ENCODE data around the gene TPSAB1.
A peak's percentile ranks its signal among the peaks of the same experiment; 100 is the strongest.
"Not testable (repeated sequence)": the region's sequence is repeated elsewhere in the genome, so short reads cannot be mapped to it uniquely, and the experiment has no call there.

The TPSAB1 gene

DNA sequence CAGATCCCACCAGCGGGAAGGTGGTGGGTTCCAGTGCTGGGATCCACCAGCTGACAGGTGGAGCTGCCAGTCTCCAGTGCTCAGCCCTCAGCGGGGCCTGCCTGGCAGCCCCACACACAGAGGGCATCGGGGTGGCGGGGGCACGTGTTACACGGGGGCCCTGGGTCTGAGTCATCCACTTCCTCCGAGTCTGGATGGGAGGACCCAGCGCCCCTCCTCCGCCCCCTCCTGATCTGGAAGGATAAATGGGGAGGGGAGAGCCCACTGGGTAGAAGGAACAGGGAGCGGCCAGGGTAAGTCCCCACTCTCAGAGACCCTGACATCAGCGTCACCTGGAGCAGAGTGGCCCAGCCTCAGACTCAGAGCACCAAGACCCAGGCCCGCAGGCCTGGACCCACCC lies at the start of gene TPSAB1:
TSS of gene TPSAB1 (plus strand) at position 270 of the 400 bp plus-strand sequence. CDS start 234 bp downstream, outside the sequence.
- not testable (repeated sequence) for DNase-seq

DNA sequence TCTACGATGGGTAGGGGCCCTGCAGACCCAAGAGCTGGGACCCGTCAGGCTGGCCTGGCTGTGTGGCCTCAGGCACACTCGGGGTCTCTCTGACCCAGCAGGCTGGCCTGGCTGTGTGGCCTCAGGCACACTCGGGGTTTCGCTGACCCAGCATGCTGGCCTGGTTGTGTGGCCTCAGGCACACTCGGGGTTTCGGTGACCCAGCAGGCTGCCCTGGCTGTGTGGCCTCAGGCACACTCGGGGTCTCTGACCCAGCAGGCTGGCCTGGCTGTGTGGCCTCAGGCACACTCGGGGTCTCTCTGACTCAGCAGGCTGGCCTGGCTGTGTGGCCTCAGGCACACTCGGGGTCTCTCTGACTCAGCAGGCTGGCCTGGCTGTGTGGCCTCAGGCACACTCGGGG lies 49.7 kb upstream of the TPSAB1 start:
- not testable (repeated sequence) for DNase-seq

DNA sequence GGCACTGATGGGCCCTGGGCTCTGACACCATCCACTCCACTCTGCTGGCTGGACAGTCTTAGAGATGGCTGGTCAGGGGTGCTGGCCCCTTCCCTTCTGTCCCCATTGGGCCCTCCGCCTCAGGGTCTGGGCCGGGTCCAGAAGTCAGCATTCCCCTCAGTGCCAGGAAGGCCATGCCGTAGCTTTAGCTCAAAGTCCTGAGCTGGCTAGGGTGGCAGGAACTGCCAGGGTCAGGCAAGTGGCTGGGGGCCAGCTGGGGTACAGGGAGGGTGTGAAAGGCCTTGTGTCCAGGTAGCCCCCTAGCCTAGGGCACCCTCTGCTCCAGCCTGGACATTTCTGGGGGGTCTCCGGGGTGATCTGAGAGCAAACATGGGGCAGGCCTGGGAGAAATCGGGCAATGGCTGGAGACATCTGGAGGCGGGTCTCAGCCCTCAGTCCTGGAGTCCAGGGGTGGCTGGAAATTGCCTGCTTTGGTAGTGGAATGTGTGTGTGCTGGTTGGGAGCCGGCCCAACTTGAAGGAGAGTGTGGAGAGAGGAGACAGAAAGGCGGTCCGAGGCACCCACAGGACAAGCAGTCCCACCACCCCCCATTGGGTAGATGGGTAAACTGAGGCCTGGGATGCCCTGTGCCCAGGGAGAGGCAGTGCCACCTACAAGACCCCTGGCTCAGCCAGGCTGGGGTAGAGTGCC lies 48.0 kb upstream of the TPSAB1 start:
- DNase-seq, result no peak

DNA sequence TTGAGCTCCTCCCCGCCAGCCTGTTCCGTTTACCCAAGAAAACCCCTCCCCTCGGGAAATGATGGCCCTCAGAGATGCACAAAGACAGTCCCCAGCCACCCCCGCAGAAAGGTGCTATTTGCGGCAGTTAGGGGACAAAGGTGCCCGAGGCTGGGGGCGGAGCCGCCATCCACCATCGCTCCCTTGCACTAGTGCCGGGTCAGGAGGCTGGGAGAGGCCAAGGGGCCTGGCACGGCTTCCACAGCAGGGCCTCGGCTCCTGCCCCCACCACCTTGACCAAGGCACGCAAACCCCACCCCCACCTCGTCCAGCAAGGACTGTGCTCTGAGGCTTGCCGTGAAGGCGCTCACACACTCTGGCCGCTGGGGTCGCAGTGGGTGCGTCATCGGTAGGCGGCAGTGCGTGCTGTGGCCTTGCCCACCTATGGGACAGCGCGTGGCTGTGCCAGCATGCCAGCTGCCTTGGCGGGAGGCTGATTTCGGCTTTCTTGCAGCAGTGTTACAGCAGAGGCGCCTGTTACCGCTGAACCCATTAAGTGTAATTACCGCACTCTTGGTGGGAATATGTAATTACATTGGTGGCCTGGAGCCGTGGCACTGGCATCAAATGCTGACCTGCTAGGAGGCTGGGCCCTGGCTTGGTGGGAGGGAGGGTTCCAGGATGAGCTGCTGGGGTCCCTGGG lies 47.2 kb upstream of the TPSAB1 start:
- DNase-seq, result no peak

DNA sequence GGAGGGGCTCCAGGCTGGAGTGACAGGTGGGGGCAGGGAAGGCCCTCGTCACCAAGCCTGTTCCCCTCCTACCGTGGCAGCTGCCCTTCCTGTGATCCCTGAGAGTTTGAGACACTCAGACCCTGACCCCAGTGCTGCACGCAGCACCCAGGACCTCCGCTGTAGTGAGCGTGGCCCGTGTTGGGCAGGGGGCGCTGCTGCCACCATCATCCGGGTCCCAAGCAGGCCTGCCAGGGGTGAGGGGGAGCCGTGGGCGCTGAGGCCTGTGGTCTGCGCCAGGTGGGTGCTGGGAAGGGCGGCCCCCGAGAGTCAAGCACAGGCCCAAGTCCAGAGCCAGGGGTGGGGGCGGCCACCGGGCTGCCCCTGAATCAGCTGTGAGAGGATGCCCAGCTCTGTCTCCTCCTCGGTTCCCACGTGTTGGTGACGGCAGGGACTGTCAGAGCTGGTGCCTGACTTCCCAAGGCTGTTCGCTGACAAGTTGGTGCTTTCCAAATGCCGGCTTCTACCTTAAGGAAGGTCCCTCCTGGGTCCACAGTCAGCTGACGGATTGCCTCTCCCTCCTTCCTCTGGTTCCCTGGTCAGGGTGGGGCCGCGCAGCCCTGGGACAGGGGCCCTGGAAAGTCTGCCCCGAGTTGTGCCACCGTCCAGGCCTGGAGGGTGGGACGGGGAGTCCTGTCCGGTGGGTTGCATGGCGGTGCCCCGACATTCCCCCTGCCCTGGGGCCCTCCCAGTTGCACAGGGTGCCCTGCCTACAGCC lies 46.5 kb upstream of the TPSAB1 start:
- no peak for DNase-seq

DNA sequence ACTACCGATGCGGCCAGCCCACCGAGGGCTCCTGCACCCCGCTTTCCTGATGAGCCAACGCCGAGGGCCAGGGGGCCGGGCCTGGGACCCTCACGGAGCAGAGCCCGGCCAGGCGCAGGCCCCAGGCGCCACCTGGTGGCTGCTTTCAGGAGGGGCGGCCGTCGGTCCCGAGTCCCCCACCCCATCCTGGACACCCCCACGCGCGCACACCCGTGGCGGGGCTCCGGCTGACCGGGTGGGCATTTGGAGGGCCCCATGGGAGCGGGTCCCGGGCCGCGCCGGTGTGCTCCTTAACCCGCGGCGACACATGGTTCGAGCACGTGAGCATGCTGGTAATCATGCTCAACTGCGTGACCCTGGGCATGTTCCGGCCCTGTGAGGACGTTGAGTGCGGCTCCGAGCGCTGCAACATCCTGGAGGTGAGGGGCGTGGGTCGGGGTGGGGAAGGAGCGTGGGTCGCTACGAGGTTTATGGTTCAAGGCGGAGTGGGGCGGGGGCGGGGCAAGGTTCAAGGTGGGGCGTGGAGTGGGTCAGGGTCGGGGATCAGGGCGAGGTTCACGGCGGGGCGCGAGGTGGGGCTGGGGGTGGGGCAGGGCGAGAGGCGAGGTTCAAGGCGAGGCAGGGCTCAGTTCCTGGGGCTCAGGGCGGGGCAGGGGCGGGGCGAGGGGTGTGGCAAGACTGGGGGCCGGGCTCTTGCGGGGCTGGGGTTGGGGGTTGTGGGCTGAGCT lies 45.7 kb upstream of the TPSAB1 start:
- DNase-seq, result peak; percentile 20

DNA sequence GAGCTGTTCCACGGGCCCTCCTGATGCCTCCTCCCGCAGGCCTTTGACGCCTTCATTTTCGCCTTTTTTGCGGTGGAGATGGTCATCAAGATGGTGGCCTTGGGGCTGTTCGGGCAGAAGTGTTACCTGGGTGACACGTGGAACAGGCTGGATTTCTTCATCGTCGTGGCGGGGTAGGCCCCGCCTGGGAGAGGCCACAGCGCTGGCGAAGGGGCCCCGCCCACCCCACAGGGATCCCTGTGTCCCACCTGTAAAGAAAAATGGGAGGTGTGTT lies 45.2 kb upstream of the TPSAB1 start:
- DNase-seq, result no peak

DNA sequence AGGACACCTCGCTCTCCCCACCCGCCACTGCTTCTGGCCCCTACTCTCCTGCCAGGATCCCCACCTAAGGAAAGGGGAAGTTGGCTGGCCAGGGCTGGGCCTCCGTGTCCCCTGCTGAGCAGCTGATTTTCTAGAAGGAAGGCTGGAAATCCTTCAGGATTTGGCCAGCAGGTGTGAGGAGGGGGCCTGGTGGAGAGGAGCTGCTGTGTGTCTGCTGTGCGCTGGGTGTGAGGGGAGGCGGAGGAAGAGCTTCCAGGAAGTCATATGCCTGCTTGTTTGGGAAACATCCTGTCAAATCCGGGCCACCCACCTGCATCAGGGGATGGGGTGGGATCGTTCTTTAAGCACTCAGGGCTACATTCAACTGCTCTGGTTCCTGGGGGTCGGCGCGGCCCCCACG lies 44.0 kb upstream of the TPSAB1 start:
- DNase-seq, result no peak

DNA sequence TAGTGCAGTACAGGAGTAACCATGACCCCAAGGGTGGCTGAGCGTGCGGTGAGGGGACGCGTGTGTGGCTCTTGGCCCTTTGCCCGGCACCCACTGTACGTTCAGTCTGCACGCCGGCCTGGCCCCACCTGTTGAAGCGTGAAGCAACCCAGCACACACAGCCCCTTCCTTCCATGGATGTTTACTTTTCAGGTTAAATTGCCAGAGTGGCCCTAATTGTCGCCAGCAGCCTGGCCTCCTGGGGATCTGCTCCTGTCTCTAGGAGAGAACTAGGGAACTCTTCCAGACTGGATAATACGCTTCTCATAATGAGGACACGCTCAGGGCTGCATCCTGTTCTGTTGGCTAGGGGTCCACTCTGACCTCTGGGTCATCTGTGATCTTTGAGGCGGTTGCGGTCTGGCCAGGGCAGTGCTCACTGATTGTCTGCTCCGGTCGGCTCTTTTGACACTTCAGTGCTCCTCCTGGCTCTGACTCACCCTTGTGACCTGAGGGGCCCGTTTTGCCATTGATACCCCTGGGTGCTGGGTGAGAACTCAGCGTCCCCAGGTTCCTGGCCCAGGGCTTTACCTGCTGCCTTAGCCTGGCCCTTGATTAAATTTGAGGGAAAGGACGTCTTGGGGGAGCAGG lies 43.2 kb upstream of the TPSAB1 start:
- DNase-seq, result no peak

DNA sequence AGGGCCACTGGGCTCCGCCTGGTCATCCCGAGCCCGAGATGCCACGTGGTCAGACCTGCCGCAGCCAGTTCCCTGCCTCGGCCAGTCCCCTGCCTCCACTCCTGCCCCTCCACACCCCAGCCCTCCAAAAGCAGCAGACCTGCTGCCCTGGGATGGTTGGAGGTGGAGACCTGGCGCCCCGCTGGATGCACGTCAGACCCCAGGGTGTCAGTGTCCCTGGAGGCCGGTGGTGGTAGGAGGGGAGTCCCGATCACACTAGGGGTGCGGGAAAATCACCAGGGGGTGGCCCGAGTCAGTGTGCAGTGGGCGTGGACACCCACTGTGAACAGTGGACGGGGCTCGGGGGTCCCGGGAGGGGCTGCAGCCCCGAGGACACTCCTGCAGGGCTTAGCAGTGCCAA lies 42.3 kb upstream of the TPSAB1 start:
- no peak for DNase-seq

DNA sequence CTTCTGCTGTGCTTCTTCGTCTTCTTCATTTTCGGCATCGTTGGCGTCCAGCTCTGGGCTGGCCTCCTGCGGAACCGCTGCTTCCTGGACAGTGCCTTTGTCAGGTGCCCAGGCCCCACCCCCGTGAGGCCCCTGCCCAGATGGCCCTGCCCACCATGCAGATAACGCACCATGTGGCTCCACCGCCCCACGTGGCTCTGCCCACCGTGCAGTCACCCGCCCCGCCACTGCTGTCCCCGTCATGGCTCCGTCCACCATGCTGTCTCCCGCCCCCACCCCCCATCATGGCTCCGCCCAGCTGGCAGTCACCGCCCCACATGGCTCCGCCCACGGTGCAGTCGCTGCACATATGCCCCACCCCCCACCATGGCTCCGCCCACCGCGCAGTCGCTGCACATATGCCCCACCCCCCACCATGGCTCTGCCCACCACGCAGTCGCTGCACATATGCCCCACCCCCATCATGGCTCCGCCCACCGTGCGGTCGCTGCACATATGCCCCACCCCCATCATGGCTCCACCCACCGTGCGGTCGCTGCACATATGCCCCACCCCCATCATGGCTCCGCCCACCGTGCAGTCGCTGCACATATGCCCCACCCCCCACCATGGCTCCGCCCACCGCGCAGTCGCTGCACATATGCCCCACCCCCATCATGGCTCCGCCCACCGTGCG lies 41.7 kb upstream of the TPSAB1 start:
- DNase-seq, result not testable (repeated sequence)

DNA sequence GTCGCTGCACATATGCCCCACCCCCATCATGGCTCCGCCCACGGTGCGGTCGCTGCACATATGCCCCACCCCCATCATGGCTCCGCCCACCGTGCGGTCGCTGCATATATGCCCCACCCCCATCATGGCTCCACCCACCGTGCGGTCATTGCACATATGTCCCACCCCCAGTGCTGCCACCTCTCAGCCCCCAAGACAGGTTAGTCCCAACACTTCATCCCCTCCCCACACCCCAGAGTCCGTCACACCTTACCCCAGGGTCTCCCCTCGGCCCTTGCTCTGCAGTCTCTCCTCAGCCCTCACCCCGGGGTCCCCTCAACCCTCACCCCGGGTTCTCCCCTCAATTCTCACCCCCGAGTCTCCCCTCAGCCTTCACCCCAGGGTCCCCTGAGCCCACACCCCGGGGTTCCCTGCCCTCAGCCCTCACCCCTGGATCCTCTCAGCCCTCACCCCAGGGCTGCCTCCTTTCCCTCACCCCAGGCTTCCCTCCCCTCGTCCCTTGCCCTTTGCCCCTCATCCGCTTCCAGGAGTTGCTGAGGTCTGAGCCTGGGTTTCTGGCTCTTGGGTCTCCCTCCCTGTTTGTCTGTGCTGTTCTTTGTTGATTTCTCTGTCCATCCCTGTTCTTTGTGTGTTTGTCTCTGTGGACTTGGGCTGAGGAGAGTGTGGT lies 41.0 kb upstream of the TPSAB1 start:
- no peak for DNase-seq

DNA sequence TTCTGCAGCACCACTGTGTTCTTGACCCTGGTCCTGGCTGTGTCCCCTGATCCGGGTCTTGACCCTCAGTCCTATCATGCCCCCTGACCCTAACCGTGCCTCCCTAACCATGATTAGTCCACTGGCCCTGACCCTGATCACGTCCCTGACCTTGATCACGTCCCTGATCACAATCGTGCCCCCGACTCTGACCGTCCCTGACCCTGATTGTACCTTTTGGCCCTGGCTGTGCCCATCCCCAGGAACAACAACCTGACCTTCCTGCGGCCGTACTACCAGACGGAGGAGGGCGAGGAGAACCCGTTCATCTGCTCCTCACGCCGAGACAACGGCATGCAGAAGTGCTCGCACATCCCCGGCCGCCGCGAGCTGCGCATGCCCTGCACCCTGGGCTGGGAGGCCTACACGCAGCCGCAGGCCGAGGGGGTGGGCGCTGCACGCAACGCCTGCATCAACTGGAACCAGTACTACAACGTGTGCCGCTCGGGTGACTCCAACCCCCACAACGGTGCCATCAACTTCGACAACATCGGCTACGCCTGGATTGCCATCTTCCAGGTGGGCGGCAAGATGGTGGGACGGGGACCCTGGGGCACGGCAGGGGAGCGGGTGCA lies 40.4 kb upstream of the TPSAB1 start:
- no peak for DNase-seq

DNA sequence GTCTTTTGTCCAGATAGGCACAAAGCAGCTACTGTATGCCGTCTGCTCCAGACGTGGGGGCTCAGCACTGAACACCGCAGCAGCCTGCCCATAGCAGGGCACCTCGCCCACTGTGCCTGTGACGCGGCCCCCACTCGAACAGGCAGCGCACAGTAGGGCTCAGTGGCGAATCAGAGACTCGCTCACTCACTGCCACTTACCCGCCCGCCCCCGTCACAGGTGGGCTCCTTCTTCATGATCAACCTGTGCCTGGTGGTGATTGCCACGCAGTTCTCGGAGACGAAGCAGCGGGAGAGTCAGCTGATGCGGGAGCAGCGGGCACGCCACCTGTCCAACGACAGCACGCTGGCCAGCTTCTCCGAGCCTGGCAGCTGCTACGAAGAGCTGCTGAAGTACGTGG lies 39.1 kb upstream of the TPSAB1 start:
- DNase-seq, result no peak

DNA sequence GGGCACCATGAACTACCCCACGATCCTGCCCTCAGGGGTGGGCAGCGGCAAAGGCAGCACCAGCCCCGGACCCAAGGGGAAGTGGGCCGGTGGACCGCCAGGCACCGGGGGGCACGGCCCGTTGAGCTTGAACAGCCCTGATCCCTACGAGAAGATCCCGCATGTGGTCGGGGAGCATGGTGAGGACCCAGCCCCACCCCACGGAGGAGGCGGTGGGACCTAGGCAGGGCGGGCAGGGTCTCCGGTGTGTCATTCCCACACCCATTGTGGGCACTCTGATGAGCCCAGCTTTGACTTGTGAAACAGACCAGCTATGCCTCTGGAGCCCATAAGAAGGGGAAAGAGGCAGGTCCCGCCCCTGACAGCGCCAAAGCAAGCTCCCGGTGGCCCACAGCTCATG lies 38.2 kb upstream of the TPSAB1 start:
- no peak for DNase-seq

DNA sequence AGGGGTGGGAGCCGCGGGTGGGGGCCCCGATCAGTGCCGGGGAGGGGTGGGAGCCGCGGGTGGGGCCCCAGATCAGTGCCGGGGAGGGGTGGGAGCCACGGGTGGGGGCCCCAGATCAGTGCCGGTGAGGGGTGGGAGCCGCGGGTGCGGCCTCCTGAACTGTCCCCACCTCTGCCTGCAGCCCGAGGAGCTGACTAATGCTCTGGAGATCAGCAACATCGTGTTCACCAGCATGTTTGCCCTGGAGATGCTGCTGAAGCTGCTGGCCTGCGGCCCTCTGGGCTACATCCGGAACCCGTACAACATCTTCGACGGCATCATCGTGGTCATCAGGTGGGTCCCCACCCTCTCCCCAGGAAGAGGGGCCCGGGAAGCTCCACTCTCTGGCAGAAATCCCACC lies 35.6 kb upstream of the TPSAB1 start:
- no peak for DNase-seq

DNA sequence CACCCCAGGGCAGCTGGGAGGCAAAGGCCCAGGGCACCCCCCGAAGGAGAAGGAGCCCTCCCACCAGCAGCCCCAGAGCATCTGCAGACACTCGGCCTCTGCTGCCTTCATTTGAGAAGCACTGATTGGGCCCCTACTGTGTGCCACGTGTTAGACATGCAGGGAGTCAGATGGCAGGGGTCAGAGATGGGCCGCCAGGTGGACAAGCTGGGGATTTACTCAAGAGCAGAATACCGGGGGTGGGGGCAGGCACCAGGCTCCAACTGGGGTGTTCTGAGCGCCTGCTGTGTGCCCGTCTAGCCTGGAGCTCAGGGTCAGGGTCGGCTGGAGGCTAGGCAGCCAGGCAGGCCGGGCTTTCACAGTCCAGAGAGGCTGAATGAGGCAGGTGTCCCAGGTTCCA lies 34.2 kb upstream of the TPSAB1 start:
- no peak for DNase-seq

DNA sequence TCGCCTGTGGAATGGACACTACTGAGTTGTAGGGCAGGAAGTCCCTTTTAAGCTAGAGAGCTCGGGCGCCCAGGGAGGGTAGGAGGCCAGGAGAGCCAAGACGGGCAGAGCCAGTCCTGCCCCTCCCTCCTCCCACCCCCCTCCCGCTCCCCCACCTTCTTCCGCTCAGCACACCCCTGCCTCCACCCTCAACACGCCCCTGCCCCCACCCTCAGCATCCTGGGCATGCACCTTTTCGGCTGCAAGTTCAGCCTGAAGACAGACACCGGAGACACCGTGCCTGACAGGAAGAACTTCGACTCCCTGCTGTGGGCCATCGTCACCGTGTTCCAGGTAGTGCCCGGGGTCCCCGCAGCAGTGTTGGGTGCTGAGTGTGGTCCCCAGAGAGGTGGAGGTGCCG lies 33.7 kb upstream of the TPSAB1 start:
- peak; percentile 8 for DNase-seq

DNA sequence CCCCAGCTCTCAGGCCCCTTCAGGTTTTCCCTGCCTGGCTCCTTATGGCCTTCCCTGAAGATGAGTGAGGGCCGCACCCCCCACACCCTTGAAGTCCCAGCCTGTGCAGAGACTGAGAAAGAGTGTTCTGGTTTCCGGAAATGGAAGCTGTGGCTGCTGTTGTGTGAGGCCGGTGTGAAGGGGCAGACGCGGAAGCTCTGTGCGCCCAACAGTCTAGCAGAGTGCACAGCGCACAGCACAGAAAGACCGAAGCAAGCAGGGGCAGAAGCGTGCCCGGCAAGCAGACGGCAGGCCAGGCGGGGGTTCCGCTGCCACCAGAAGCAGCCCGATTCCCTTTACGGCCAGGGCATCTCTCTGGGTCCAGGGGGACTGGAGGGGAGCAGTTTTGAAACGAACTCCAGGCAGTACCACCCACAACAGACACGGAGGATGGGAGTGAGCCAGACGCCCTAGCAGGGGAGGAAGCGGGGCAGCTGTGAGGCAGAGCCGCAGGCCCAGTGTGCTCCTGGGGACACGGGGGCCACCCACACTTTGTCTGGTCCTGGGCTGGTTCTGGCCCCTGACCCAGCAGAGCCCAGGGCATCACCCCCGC lies 32.2 kb upstream of the TPSAB1 start:
- no peak for DNase-seq

DNA sequence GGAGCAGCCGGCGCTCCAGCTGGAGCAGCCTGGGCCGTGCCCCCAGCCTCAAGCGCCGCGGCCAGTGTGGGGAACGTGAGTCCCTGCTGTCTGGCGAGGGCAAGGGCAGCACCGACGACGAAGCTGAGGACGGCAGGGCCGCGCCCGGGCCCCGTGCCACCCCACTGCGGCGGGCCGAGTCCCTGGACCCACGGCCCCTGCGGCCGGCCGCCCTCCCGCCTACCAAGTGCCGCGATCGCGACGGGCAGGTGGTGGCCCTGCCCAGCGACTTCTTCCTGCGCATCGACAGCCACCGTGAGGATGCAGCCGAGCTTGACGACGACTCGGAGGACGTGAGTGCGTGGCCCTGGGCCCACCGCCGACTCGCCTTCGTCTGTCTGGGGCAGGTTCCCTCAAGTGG lies 31.4 kb upstream of the TPSAB1 start:
- no peak for DNase-seq

DNA sequence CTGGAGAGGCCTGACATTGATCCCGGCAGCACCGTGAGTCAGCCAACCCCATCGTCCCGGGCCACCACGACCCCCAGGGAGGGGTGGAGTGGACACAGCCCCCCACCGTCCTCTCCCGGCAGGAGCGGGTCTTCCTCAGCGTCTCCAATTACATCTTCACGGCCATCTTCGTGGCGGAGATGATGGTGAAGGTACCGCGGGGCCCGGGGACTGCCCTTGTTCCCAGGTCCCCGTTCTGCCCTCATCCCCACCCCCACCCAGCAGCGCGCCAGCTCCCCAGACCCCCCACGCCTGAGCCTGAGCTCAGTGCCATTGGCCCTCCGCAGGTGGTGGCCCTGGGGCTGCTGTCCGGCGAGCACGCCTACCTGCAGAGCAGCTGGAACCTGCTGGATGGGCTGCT lies 30.0 kb upstream of the TPSAB1 start:
- DNase-seq, result no peak

Measured in activated CD4-positive, alpha-beta T cell treated with anti-CD3 and anti-CD28 coated beads, Interleukin-2, amount 50 U/mL, for 1 hour (primary cell).